Measurements from ENCODE around the gene ABCC8. TPM values are rescaled to one million over a fixed set of nuclear protein-coding genes. Genes with fewer than 3 reads are reported as not detected.

ABCC8 gene
- total RNA-seq, 6 experiments from 2014 or later, result 1.3 to 1.5 TPM; not detected in 4

- Histone ChIP-seq H3K4me1 (no peaks in the 10 kb centered on the region), H3K27ac (no peak overlapping the region), H3K4me3 (no peak overlapping the region), H3K36me3 (peaks cover 0 to 7% (median 0%) of the 10 kb centered on the region in 4 donors), H3K27me3 (no peaks in the 10 kb centered on the region), H3K9me3 (peaks cover 0 to 29% (median 3%) of the 10 kb centered on the region in 4 donors)
- TF ChIP-seq CTCF (IDR thresholded peaks at IDR 0.05) (no peak), POLR2A (IDR thresholded peaks at IDR 0.05) (no peak)
- intact Hi-C loops (cut with DNase I), result no loop called here
- 67% methylated on average over 3 of the region's 5 CpGs for WGBS (ENCODE audit: insufficient coverage, low coverage, low lambda C conversion rate, missing lambda C conversion rate)
- DNase-seq, result no peak
- no peak for ATAC-seq
Measured at GRCh38 chr11:17375547-17375946, 101.1 kb downstream of the ABCC8 start.

GRCh38 chr11:17371614-17372013 lies 105.0 kb downstream of the ABCC8 start:
- intact Hi-C loops (cut with DNase I), result no loop called here
- H3K36me3 ChIP-seq, result peaks cover 0 to 7% (median 0%) of the 10 kb centered on the region in 4 donors

GRCh38 chr11:17369684-17370243 lies 106.9 kb downstream of the ABCC8 start:
- WGBS (ENCODE audit: insufficient coverage, low coverage, low lambda C conversion rate, missing lambda C conversion rate), result 90% methylated on average over 2 of the region's 2 CpGs
- Histone ChIP-seq H3K9me3 (peaks cover 0 to 42% (median 6%) of the 10 kb centered on the region in 4 donors), H3K36me3 (peaks cover 0 to 7% (median 0%) of the 10 kb centered on the region in 4 donors), H3K27me3 (no peaks in the 10 kb centered on the region), H3K4me1 (no peaks in the 10 kb centered on the region), H3K4me3 (no peak overlapping the region), H3K27ac (no peak overlapping the region)
- DNase-seq (no peak), ATAC-seq (no peak)
- TF ChIP-seq CTCF (IDR thresholded peaks at IDR 0.05) (no peak), POLR2A (IDR thresholded peaks at IDR 0.05) (no peak)
- intact Hi-C loops (cut with DNase I), result no loop called here

More at GRCh38 chr11:17371614-17372013, 105.0 kb downstream of the ABCC8 start:
- no peaks in the 10 kb centered on the region for H3K27me3 ChIP-seq
- TF ChIP-seq CTCF (IDR thresholded peaks at IDR 0.05) (no peak), POLR2A (IDR thresholded peaks at IDR 0.05) (no peak)
- H3K4me3 ChIP-seq, result no peak overlapping the region
- WGBS (ENCODE audit: insufficient coverage, low coverage, low lambda C conversion rate, missing lambda C conversion rate), result 72% methylated on average over 2 of the region's 3 CpGs
- peaks cover 0 to 42% (median 6%) of the 10 kb centered on the region in 4 donors for H3K9me3 ChIP-seq
- ATAC-seq (no peak), DNase-seq (no peak)
- H3K4me1 ChIP-seq, result no peaks in the 10 kb centered on the region
- no peak overlapping the region for H3K27ac ChIP-seq

GRCh38 chr11:17369094-17369493 lies 107.6 kb downstream of the ABCC8 start:
- TF ChIP-seq POLR2A (IDR thresholded peaks at IDR 0.05), result no peak
- no peak for TF ChIP-seq CTCF (IDR thresholded peaks at IDR 0.05)
- Histone ChIP-seq H3K27me3 (no peaks in the 10 kb centered on the region), H3K36me3 (peaks cover 0 to 7% (median 0%) of the 10 kb centered on the region in 4 donors), H3K4me1 (no peaks in the 10 kb centered on the region), H3K9me3 (peaks cover 0 to 42% (median 6%) of the 10 kb centered on the region in 4 donors), H3K27ac (no peak overlapping the region), H3K4me3 (no peak overlapping the region)
- ATAC-seq (no peak), DNase-seq (no peak)
- intact Hi-C loops (cut with DNase I), result no loop called here

All from right lobe of liver (tissue), 6 donors.